HL-60/S4 treated with retinoic acid at 250 ng/mL for 4 days and 3 days (cell line): ENCODE measurements around the gene ZNHIT1.

Experiments used
- in situ Hi-C: fragments of 300-500 bp; cut with MboI; formaldehyde crosslinking; loops from 2 replicates; pipeline ENCODE4 v1.7.0; 2022; ENCODE audit warnings: low sequenced_read_pairs

Gene ZNHIT1

DNA sequence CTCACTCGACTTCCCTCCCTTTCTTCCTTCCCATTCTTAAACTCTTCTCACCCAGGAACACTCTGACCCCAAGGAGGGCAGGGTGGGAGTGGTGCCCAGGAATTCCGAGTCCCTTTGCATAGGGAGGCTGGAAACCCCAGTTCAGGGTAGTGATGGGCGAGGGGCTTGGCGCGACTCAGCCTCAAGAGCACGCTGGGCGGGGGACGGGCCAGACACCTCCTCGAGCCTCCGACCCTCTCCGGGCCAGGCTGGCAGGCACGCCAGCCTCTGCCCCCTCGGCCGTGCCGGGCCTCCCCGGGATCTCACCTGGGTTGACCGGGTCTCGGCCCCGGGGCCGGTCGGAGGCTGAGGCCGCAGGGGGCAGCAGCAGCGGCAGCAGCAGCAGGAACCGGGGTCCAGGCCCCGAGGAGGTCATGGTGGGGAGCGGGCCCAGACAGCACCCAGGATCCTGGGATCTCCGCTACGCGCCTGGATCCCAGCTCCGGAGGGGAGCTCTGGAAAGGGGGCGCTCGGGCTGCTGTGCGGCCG lies 1.0 kb upstream of the ZNHIT1 start:
- in situ Hi-C loops = no loop called here

DNA sequence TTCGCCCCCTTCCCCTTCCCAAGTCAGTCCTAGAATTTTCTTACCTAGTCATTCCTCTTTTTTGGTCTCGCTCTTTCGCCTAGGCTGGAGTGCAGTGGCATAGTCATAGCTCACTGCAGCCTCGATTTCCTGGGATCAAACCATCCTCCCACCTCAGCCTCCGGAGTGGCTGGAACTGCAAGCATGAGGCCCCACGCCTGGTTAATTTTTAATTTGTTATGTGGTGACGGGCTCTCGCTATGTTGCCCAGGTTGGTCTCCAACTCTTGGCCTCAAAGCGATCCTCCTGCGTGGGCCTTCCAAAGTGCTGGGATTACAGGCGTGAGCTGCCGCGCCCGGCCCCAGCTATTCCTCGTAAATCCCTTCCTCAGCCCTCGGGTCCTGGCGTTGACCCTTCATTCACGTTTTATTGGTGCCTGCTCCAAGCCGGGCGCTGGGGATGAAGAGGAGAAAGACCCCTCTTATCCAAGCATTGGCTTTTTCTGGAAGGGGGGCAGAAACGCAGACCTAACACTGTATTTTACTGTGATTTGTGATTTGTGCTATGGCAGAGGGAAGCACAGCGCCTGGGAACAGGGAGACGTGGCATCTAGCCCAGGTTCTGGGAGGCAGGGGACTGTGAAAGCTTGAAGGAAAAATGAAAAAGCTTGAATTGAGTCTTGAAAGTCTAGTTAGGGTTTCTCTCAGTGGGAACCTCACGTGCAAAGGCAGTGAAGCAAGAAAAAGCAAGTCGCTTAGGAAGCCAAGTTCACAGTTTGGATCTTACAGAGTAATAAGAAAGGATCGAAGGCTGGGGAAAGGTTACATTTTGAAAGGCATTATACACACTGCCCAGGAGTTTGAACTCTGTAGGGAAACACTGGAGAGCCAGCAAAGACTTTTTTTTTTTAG lies 516 bp downstream of the ZNHIT1 start:
- in situ Hi-C loops = no loop called here

DNA sequence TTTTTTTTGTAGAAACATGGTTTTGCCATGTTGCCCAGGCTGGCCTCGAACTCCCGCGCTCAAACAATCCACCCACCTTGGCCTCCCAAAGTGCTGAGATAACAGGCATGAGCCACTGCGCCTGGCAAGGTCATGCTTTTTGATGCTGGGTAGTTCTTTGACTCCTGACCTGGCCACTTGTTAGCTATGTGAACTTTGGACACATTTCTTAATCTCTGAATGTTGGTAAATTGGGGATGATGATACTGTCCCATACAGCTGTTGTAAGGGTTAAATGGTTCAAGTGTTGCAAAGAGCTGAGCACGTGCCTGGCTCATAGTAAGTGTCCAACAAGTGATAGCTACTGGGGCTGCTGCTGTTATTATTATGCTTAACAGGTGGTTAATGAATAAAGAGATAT lies 2.3 kb downstream of the ZNHIT1 start:
- in situ Hi-C loops = no loop called here

DNA sequence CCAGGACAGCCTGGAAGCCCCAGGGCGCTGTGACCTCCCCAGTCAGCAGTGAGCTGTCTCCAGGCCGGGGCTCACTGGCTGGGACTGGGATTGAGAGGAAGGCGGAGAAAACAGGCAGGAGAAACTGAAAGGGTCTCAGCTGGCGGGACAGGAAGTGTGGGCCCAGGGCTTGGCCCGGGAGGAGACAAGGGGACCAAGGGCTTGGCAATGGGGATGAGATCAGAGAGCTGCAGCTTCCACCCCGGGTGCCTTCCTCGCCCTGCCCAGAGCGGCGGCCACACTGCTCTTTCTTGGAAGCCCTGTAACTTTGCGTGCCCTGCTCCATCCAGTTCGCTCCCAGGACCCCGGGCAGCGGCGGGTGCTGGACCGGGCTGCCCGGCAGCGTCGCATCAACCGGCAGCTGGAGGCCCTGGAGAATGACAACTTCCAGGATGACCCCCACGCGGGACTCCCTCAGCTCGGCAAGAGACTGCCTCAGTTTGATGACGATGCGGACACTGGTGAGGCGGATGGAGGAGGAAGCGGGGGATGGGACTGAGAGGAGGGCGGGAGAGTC lies 4.4 kb downstream of the ZNHIT1 start:
- in situ Hi-C loops = no loop called here

DNA sequence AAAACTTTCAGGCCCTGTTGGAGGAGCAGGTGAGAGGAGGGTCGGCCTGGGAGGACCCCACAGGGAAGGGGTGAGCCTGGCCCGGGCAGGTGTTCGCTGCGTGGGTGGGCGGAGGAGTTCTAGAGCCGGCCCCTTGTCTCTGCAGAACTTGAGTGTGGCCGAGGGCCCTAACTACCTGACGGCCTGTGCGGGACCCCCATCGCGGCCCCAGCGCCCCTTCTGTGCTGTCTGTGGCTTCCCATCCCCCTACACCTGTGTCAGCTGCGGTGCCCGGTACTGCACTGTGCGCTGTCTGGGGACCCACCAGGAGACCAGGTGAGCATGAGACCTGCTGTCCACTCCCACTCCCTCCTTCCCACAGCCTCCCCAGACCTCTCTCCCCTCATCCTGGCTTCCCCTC lies 5.6 kb downstream of the ZNHIT1 start:
- in situ Hi-C loops = no loop called here

DNA sequence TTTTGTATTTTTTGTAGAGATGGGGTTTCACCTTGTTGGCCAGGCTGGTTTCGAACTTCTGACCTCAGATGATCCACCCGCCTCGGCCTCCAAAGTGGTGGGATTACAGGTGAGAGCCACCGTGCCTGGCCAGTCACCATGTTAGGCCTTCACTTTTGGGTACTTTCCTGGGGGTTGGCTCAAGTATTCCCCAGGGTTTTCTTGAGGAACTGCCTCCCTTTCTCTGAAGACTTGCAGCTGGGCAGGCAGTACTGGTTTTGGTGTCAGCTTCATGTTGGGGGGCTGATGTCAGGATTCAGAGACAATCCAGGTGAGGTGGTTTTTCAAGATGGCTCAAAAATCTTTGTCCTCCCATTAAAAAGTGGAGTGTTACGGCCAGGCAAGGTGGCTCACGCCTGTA lies 7.7 kb downstream of the ZNHIT1 start:
- in situ Hi-C loops = no loop called here

DNA sequence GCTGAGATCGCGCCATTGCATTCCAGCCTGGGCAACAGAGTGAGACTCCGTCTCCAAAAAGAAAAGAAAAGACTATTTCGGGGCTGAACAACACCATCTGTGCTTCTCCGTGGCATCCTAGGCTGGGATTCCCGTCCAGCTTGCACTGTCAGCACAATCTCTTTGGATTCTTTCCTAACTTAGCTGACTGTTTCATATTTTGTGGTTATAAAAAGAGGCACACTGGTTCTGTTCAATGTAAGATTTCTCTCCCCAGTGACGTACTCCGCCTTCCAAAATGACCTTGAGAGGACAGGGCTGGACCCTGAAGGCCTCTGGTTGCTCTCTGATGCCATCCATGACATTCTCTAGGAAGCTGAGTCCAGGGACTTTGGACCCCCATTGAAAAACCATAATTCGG lies 8.8 kb downstream of the ZNHIT1 start:
- in situ Hi-C loops = no loop called here

DNA sequence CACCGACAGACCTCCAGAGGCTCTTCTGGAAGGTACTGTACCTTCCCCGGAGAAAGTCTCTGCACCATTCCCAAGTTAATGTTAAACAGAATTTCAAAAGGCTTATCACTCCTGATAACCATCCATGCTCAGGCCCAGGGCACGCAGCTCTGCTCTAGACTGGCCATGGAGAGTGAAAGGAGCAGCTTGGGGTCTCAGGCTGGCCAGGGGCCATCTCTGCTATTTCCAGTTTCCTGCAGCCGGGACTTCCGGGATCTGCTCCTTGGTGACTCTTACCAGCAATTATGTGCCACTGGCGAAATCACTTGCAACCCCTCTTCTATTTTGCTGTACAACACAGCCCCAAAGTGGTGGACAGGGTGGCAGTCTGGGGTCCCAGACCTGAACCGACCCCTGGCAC lies 13.7 kb downstream of the ZNHIT1 start:
- in situ Hi-C loops = no loop called here

DNA sequence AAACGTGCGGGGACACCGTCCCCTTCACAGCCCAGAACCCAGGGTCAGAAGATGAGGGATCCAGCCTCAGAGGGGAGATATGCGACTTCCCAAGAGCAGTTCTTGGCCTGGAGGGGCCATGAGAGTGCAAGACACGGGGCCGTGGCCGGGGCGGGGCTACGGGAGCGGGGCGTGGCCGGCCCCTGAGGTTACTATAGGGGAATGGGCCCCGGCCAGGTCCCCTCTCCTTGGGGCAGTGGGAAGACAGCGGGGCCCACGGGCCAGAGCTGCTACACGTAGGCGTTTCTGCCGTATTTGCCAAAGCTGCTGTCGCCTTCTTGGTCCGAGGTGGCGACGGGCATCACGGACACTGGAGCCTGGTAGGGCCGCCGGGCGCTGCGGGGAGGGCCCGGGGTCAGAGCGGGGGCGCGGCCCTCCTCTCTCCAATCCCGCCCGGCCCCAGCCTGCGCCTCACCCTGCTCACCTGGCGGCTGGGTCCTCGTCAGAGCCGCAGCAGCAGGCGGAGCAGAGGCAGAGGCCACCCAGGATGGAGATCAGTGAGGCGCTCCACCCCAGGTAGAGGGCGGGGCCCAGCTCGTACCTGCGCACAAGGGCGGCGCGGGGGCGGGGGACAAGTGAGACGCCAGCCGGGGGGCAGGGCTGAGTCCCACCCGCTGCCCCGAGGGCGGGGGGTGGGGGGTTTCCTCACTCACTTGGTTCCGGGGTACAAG lies 14.3 kb downstream of the ZNHIT1 start:
- in situ Hi-C loops = no loop called here

DNA sequence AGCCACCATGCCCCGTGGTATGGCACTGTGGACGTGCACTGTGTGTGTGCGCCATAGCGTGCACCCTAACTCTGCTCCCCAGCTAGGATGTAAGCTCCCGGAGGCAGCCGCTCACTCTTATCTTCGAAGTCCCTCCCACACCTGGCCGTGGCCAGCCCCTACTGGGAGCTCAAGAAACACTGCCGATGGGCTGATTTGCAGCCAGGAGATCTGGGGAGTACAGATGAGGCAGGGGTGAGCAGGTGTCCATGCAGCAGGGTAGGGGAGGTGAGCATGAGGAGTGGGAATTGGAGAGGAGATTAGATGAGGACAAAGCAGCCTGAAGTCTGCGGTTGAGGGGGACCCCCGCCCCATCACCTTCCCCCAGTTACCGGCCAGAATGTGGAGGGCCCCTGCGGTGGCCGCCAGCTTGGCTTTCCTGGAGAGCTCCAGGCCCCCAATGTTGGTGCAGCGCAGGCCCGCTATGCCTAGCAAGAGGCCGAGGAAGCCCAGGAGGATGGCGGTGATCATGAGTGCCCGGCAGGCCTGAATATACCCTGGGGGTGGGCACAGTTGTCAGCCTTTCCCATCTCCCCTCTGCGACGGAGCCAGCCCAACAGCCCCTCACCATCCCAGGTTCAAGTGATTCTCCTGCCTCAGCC lies 16.1 kb downstream of the ZNHIT1 start:
- in situ Hi-C loops = no loop called here

DNA sequence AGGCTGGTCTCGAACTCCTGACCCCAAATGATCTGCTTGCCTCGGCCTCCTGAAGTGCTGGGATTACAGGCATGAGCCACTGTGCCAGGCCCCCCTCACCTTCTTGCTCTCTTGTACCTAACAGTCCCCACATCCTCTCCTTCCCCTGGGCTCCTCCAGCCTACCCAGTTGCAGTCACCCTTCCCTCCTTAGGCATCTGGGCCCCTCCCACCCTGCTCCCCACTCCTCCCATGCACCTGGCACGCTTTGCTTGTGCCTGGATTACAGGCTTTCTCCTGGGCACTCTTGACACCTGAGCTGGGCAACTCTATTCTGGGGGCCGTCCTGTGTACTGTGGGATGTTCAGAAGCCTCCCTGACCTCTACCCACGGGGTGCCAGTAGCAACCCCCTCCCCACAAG lies 16.7 kb downstream of the ZNHIT1 start:
- in situ Hi-C loops = no loop called here

DNA sequence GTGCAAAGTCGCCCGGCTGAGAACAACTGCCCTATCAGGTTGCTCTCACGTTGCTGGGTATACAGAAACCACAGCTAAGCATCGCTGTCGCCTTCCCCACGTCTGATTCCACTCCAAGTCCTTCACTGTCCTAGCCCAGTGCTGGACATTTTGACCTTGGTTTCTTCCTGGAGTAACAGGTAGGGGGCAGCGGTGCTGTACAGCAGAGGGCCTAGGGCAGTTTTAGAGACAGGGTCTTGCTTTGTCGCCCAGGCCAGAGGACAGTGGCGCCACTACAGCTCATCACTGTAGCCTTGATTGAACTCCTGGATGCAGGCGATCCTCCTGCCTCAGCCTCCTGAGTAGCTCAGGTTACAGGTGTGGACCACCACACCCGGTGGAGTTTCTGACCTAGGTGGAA lies 17.1 kb downstream of the ZNHIT1 start:
- in situ Hi-C loops = no loop called here

DNA sequence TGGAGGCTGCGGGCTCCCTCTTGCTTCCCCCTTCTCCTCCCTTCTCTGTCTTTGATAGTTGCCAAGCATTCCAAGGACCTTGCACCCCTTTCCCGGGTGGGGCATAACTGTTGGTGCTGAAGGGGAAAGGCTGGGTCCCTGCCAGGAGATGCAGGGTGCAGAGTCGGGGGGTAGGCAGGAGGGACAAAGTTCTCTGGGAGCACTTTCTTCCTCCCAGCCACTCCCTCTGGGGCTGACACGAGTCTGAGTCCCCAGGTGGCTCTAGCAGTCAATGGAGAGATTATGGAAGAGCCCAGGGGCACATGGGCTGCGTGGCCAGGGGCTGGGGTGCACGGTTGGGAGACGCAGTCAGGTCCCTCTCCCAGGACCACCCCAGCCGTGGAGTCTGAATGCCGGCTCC lies 17.6 kb downstream of the ZNHIT1 start:
- in situ Hi-C loops = no loop called here

DNA sequence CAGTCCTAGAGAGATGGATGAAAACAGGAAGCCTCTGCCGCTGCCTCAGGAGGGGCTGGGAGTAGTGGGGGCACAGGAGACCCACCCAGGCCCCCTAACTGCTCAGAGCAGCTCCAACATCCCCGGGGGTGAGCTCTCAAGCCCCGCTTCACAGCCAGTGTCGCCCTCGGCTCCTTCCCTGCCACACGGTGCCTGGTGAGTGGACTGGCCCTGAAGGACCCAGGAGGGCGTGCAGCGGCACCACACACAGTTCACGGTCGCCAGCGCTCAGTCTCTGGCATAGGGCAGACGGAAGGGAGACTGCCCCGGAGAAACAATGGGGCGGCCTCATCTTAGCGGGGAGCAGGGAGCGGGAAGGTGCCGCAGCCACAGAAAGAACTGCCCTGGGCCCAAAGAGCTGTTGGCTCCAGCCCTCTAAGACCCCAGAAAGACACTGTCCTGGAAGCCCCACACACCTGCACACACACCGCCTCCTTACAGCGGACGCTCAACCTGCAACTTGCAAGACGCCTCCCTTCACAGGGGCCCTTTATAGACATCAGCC lies 18.4 kb downstream of the ZNHIT1 start:
- in situ Hi-C loops = no loop called here

DNA sequence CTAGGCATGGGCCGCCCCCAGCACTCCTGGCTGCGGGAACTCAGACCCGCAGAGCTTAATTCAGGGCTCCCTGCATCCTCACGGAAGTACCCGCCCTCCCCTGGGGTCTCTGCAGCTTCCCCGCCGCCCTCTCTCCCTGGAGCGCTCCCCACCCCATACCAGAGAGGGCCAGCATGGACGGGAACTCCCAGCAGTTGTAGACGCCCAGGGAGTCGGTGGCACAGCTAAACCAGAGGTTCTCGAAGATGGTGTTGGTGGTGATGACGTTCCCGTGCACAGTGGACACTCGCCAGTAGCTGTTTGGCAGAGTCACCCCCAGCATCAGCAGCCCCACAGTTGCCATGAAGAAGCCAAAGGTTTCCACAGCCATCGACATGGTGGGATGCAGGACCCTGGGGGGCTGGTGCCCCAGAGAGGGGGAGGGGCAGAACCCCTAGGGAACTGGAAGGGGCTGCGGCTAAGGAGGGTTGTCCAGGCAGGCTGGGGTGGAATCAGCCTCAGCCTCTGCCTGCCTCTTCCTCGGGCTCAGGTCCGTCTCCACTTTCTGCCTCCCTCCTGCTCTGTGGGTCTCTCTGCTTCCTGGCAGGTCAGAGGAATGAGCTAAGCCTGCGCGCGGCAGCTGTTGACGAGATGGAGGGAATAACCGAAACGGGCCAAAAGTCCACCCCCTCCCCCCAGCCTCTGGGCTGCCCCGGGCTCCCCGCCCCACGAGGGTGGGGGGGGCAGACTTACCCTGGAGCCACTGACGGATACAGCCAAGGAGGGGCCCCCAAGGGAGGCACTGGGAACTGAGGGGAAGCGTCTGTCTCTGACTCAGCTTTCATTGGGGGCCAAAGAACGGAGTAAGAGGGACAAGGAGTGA lies 19.5 kb downstream of the ZNHIT1 start, which contains the start of gene CLDN15:
TSS of gene CLDN15 (minus strand) at position 597 of the 862 bp plus-strand sequence. CDS start at position 376, 221 bp downstream.
- in situ Hi-C loops = no loop called here

DNA sequence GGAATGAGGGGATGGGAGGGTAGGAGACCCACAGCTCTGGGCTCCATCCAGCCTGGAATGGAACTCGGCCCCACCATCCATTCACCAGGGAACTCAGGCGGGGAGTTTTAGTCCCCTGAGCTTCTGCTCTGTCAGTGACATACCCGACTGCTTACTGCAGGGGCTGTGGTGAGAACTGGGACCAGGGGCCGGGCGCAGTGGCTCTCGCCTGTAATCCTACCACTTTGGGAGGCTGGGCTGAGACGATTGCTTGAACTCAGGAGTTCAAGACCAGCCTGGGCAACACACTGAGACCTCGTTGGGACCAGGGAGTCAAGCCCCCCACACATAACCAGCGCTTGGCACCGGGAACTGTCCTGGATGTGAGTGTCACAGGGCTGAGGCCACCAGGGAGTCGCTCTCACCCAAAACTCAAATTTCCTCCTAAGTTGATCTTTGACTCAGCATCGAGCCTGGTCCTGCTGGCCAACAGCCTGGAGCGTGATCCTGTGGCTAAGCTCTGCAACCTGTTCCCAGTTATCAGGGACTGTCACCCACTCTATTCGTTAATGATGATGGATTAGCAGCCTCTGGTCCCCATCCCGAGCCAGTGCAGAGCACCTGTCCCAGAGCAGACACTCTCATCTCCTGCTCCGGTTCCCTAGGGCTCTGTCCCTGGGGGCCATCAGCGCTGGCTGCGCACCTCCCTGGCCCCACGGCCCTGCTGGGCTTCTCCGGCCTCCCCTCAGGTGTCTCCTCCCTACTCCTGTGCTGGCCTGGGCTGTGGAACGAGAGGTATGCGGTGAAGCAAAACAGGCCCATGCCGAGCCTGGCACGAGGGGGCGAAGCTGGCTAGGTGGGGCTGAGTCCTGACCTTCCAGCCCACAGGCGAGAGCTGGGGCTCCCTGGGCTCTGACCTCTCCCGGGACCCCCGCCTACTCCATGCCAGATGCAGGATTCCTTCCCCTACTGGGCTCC lies 20.5 kb downstream of the ZNHIT1 start:
- in situ Hi-C loops = no loop called here

DNA sequence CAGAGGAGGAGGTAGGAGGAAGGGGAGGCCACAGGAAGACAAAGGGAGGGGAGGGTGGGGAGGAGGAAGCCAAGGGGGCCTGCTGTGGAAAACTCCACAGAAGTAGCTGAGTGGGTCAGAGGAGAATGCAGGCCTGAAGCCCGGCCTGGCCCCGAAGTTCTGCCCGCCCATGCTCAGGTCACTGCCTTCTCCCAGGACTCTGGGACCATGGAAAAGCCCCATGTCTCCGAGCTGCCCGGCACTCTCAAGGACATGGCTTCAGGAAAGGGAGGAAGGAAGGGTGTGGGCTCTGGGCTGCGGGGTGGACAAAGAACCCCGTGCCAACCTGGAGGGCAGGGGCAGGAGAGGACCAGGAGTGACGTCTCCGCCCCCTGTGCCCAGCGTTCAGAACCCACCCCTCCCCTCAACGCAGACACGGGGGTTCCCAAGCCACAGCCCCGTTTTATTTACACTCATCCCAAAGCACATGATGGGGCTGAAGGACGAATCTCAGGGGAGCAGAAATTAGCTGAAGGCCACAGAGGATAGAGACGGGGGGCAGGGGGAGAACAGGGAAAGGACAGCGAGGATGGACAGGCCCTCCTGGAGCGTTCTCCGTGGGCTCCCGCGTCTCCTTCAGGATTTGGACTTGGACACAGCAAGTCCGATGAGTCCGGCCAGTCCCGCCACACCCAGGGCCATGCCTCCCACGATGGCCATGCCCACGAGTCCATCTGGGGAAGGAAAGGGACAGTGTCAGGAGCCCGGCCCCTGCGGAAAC lies 21.4 kb downstream of the ZNHIT1 start:
- in situ Hi-C loops = no loop called here

DNA sequence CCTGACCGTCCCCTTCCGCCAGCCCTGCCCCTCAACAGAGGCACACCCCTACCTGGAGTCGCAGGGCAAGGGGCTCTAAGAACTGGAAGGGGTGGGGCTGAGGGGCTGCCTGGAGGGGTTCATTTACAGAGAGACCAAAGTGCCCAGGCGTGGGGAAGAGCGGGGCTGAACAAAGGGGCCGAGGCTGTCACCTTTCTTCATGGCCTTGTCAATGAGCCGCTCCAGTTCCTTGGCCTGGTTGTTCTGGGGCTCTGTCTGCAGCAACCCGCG lies 21.9 kb downstream of the ZNHIT1 start:
- in situ Hi-C loops = no loop called here
